WTC11 (cell line): ENCODE data around the gene OTULIN. TPM values are rescaled to one million over a fixed set of nuclear protein-coding genes. Genes with fewer than 3 reads are reported as not detected.

ENCODE experiments used
- ATAC-seq: fragments of 200-7000 bp; cut with Tn5 transposase; 2 replicates; pipeline ENCODE4 v1.10.0; 2021; ENCODE audit warnings: mild to moderate bottlenecking, moderate library complexity
- Bru-seq: library from RNA; stranded (reverse); fragments of 400-500 nt; gene quantifications from one replicate; lab custom pipeline; 2021; lab: Mats Ljungman, UMichigan
- CTCF ChIA-PET: fragments of 300-600 bp; sonication (Branson Sonifier 250); formaldehyde crosslinking; loops from one replicate; lab custom pipeline; 2021; ENCODE audit warnings: antibody characterized with exemption; lab: Charles Lee
- POLR2A ChIA-PET: fragments of 350-600 bp; sonication (Branson Sonifier 250); formaldehyde crosslinking; loops from one replicate; lab custom pipeline; 2021; ENCODE audit warnings: antibody characterized with exemption; lab: Charles Lee
- DNase-seq: peaks from one replicate; pipeline ENCODE4 v3.0.0; 2021; ENCODE audit warnings: low spot score
- H3K27ac Mint-ChIP-seq: 2 replicates; pipeline ENCODE4 v1.8.0; 2021; ENCODE audit warnings: mixed read lengths
- H3K27me3 Mint-ChIP-seq: 2 replicates; pipeline ENCODE4 v1.8.0; 2021; ENCODE audit warnings: low read depth, mild to moderate bottlenecking, moderate library complexity, mixed read lengths
- H3K36me3 Mint-ChIP-seq: 2 replicates; pipeline ENCODE4 v1.8.0; 2021; ENCODE audit warnings: mixed read lengths
- H3K4me1 Mint-ChIP-seq: 2 replicates; pipeline ENCODE4 v1.8.0; 2022; ENCODE audit warnings: mixed read lengths
- H3K4me3 Mint-ChIP-seq: 2 replicates; pipeline ENCODE4 v1.8.0; 2021; ENCODE audit warnings: mild to moderate bottlenecking, moderate library complexity, mixed read lengths
- H3K9me3 Mint-ChIP-seq: 2 replicates; pipeline ENCODE4 v1.8.0; 2021; ENCODE audit warnings: mixed read lengths
- CREB1 ChIP-seq: sonication (generic); formaldehyde crosslinking; IDR thresholded peaks from 2 replicates; pipeline ENCODE4 v1.8.0; 2023; ENCODE audit warnings: mild to moderate bottlenecking, missing genetic modification reagents
- CREM ChIP-seq: sonication (generic); formaldehyde crosslinking; IDR thresholded peaks from 2 replicates; pipeline ENCODE4 v1.8.1; 2022; ENCODE audit warnings: mild to moderate bottlenecking, missing genetic modification reagents, moderate library complexity
- EMX1 ChIP-seq: fragments of 250-450 bp; sonication (Bioruptor Pico); IDR thresholded peaks from 2 replicates; pipeline ENCODE4 v1.8.0; 2021; ENCODE audit warnings: mild to moderate bottlenecking
- ETV6 ChIP-seq: sonication (generic); formaldehyde crosslinking; IDR thresholded peaks from 2 replicates; pipeline ENCODE4 v1.8.1; 2022; ENCODE audit warnings: mild to moderate bottlenecking, missing genetic modification reagents
- FOXK1 ChIP-seq: sonication (generic); formaldehyde crosslinking; IDR thresholded peaks from 2 replicates; pipeline ENCODE4 v1.8.0; 2022; ENCODE audit warnings: mild to moderate bottlenecking, moderate library complexity, missing genetic modification reagents
- FOXP1 ChIP-seq: sonication (generic); formaldehyde crosslinking; IDR thresholded peaks from 2 replicates; pipeline ENCODE4 v1.8.0; 2022; ENCODE audit warnings: missing genetic modification reagents, mild to moderate bottlenecking, moderate library complexity, borderline replicate concordance
- HMGA2 ChIP-seq: fragments of 250-450 bp; sonication (Bioruptor Pico); IDR thresholded peaks from 2 replicates; pipeline ENCODE4 v1.4.0; 2021; ENCODE audit warnings: mild to moderate bottlenecking, moderate library complexity
- KAT7 ChIP-seq: sonication (generic); formaldehyde crosslinking; IDR thresholded peaks from 2 replicates; pipeline ENCODE4 v1.8.1; 2023; ENCODE audit warnings: missing genetic modification reagents, mild to moderate bottlenecking, borderline replicate concordance
- NFE2L1 ChIP-seq: sonication (generic); formaldehyde crosslinking; IDR thresholded peaks from 2 replicates; pipeline ENCODE4 v1.8.1; 2023; ENCODE audit warnings: missing genetic modification reagents
- NR1H2 ChIP-seq: sonication (generic); formaldehyde crosslinking; IDR thresholded peaks from 2 replicates; pipeline ENCODE4 v1.9.0; 2021; ENCODE audit warnings: mild to moderate bottlenecking, moderate library complexity, missing genetic modification reagents
- NR2C2 ChIP-seq: sonication (generic); formaldehyde crosslinking; IDR thresholded peaks from 2 replicates; pipeline ENCODE4 v1.8.0; 2022; ENCODE audit warnings: mild to moderate bottlenecking, missing genetic modification reagents
- NR3C1 ChIP-seq: sonication (generic); formaldehyde crosslinking; conservative IDR thresholded peaks from 2 replicates; pipeline ENCODE4 v1.8.1; 2023; ENCODE audit warnings: low read depth, mild to moderate bottlenecking, missing genetic modification reagents
- SMAD3 ChIP-seq: sonication (generic); formaldehyde crosslinking; IDR thresholded peaks from 2 replicates; pipeline ENCODE4 v1.8.0; 2022; ENCODE audit warnings: missing genetic modification reagents, mild to moderate bottlenecking, borderline replicate concordance
- SMAD4 ChIP-seq: sonication (generic); formaldehyde crosslinking; IDR thresholded peaks from 2 replicates; pipeline ENCODE4 v1.8.0; 2022; ENCODE audit warnings: mild to moderate bottlenecking, missing genetic modification reagents
- SOX15 ChIP-seq: fragments of 250-450 bp; sonication (Bioruptor Pico); IDR thresholded peaks from 2 replicates; pipeline ENCODE4 v1.9.0; 2021; ENCODE audit warnings: mild to moderate bottlenecking
- SP1 ChIP-seq: sonication (generic); formaldehyde crosslinking; conservative IDR thresholded peaks from 2 replicates; pipeline ENCODE4 v1.8.1; 2022; ENCODE audit warnings: missing genetic modification reagents
- TEAD1 ChIP-seq: sonication (generic); formaldehyde crosslinking; IDR thresholded peaks from 2 replicates; pipeline ENCODE4 v1.8.0; 2022; ENCODE audit warnings: mild to moderate bottlenecking, missing genetic modification reagents
- TP53 ChIP-seq: sonication (generic); formaldehyde crosslinking; IDR thresholded peaks from 2 replicates; pipeline ENCODE4 v1.8.1; 2023; ENCODE audit warnings: mild to moderate bottlenecking, missing genetic modification reagents
- ZNF121 ChIP-seq: sonication (generic); formaldehyde crosslinking; IDR thresholded peaks from 2 replicates; pipeline ENCODE4 v1.8.0; 2023; ENCODE audit warnings: missing genetic modification reagents
- ZNF138 ChIP-seq: sonication (generic); formaldehyde crosslinking; conservative IDR thresholded peaks from 2 replicates; pipeline ENCODE4 v1.8.1; 2022; ENCODE audit warnings: mild to moderate bottlenecking, moderate library complexity, missing genetic modification reagents
- ZNF423 ChIP-seq: fragments of 250-450 bp; sonication (Bioruptor Pico); IDR thresholded peaks from 2 replicates; pipeline ENCODE4 v2.1.2; 2022; ENCODE audit warnings: mild to moderate bottlenecking, moderate library complexity
- long read RNA-seq, 3 experiments: library from RNA in 1 of 3; library from capped mRNA in 1 of 3; library from polyadenylated mRNA in 1 of 3; unstranded in 2 of 3; stranded (forward) in 1 of 3; transcript quantifications; one replicate each; pipeline ENCODE4 v2.0.0, GENCODE V29; 2021
- total RNA-seq: library from RNA; stranded (reverse); gene quantifications from 3 replicates; pipeline ENCODE4 v1.2.3, GENCODE V29; 2021
- TF ChIP-seq, protein P1 (sequence below): fragments of 250-450 bp; sonication (Bioruptor Pico); IDR thresholded peaks from 2 replicates; pipeline ENCODE4 v1.9.0; 2021; ENCODE audit warnings: mild to moderate bottlenecking
- TF ChIP-seq, protein P2 (sequence below): sonication (generic); formaldehyde crosslinking; IDR thresholded peaks from 2 replicates; pipeline ENCODE4 v1.8.1; 2022; ENCODE audit warnings: low read depth, missing genetic modification reagents, borderline replicate concordance
- TF ChIP-seq, protein P3 (sequence below): sonication (generic); formaldehyde crosslinking; IDR thresholded peaks from 2 replicates; pipeline ENCODE4 v1.8.0; 2023; ENCODE audit warnings: mild to moderate bottlenecking, missing genetic modification reagents
- TF ChIP-seq, protein P4 (sequence below): fragments of 200-600 bp; IDR thresholded peaks from 2 replicates; pipeline ENCODE4 v1.8.0; 2022; ENCODE audit warnings: antibody characterized with exemption
- TF ChIP-seq, protein P5 (sequence below): sonication (generic); formaldehyde crosslinking; IDR thresholded peaks from 2 replicates; pipeline ENCODE4 v1.8.0; 2022; ENCODE audit warnings: mild to moderate bottlenecking, missing genetic modification reagents
- TF ChIP-seq, protein P6 (sequence below): sonication (generic); formaldehyde crosslinking; IDR thresholded peaks from 2 replicates; pipeline ENCODE4 v1.8.1; 2023; ENCODE audit warnings: mild to moderate bottlenecking, moderate library complexity, missing genetic modification reagents

Gene OTULIN
- total RNA-seq = 23.0 to 25.0 TPM (median 24.1 TPM) in 3 replicates
- Bru-seq, nascent RNA = percentile 82 among the genes with signal in this experiment
- long read RNA-seq, experiment 1, full-length matches to known transcripts = 45 of 75 reads
- long read RNA-seq, experiment 1, partial matches to known transcripts = 3 of 75 reads
- long read RNA-seq, experiment 1, other reads (novel, unspliced or antisense) = 27 of 75 reads
- long read RNA-seq, experiment 2, full-length matches to known transcripts = 1 of 13 reads
- long read RNA-seq, experiment 2, partial matches to known transcripts = 0 of 13 reads
- long read RNA-seq, experiment 2, other reads (novel, unspliced or antisense) = 12 of 13 reads
- long read RNA-seq, experiment 3, partial matches to known transcripts = 0 of 2 reads
- long read RNA-seq, experiment 3, other reads (novel, unspliced or antisense) = 2 of 2 reads

DNA sequence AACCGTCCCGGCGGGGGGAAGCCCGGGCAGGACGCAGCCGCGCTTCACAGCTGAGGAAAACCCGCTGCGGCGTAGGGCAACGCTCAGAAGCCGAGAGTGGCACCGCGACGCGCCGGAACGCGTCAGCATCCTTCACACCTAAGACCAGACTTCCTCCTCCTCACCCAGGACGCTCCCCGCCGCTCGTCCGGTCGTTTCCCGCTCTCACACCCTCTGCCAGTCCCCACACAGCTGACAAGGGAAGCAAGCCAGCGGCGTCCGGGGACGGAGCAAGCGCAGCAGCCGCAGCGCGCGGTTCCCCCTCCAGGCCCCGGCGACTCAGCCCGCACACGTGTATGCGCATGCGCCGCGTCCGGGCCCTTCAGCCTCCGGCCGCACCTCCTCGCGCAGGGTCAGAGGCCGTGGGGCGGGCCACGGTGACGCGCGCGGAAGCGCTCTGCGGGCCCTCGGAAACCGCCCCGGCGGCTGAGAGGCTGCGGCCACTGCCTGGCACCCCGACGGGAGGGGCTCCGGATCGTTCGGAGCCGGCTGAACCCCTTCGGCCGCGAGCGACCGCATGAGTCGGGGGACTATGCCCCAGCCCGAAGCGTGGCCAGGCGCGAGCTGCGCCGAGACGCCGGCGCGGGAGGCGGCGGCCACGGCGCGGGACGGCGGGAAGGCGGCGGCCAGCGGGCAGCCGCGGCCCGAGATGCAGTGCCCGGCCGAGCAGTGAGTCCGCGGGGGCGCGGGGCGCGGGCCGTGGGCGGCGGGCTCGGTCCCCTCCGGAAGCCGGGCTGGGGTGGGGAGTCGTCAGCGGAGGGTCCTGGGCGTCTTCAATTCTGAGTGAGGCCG is at the start of gene OTULIN:
Gene OTULIN (plus strand): TSS at position 449 of the 831 bp plus-strand sequence. CDS start 108 bp downstream, at position 557.
- Mint-ChIP-seq H3K9me3 (0 out of 2 replicates have a peak, but pooled peaks cover 3% of the 10 kb centered on the region), H3K27me3 (peaks cover 42% of the 10 kb centered on the region), H3K27ac (peak within 1 kb of the TSS; percentile 75; the same call in 1 of the 2 replicates), H3K4me3 (peak within 1 kb of the TSS; percentile 86), H3K4me1 (peaks cover 25% of the 10 kb centered on the region), H3K36me3 (no peaks in the 10 kb centered on the region)
- ATAC-seq (peak; percentile 85), DNase-seq (peak; percentile 77)
- CTCF ChIA-PET = interaction anchor here (1.0 to 1.2 kb wide), 2 partner anchors 21 to 395 kb away, joined by 3 read pairs; no protein-coding TSS in a partner anchor
- POLR2A ChIA-PET = interaction anchor here (0.9 kb wide), 1 partner anchor 307 kb away, joined by 5 read pairs; no protein-coding TSS in a partner anchor
- TF ChIP-seq FOXP1 (CRISPR knock-in tag) (peak; percentile 97), EMX1 (0 out of 2 replicates have a peak, but pooled peaks have one; percentile 32), ZNF423 (CRISPR knock-in tag) (no peak), FOXK1 (peak; percentile 88; the same call in 1 of the 2 replicates), SP1 (CRISPR knock-in tag) (peak; percentile 78; the same call in 1 of the 2 replicates), TP53 (CRISPR knock-in tag) (peak; percentile 84), ZNF121 (no peak), NFE2L1 (CRISPR knock-in tag) (peak; percentile 91; the same call in 1 of the 2 replicates), KAT7 (CRISPR knock-in tag) (peak; percentile 30), SMAD3 (peak; percentile 97), SOX15 (CRISPR knock-in tag) (no peak), NR1H2 (CRISPR knock-in tag) (peak; percentile 80; the same call in 1 of the 2 replicates), CREM (CRISPR knock-in tag) (peak; percentile 89; the same call in 1 of the 2 replicates), ZNF138 (CRISPR knock-in tag) (0 out of 2 replicates have a peak, but pooled peaks have one; percentile 21), HMGA2 (CRISPR knock-in tag) (no peak), CREB1 (CRISPR knock-in tag) (peak; percentile 95), NR3C1 (0 out of 2 replicates have a peak, but pooled peaks have one; percentile 23), TEAD1 (peak; percentile 96; the same call in 1 of the 2 replicates), SMAD4 (CRISPR knock-in tag) (no peak), ETV6 (CRISPR knock-in tag) (peak; percentile 95), NR2C2 (CRISPR knock-in tag) (peak; percentile 71; the same call in 1 of the 2 replicates)
- TF ChIP-seq, protein P1, sequence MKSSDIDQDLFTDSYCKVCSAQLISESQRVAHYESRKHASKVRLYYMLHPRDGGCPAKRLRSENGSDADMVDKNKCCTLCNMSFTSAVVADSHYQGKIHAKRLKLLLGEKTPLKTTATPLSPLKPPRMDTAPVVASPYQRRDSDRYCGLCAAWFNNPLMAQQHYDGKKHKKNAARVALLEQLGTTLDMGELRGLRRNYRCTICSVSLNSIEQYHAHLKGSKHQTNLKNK = no peak
- TF ChIP-seq, protein P2, sequence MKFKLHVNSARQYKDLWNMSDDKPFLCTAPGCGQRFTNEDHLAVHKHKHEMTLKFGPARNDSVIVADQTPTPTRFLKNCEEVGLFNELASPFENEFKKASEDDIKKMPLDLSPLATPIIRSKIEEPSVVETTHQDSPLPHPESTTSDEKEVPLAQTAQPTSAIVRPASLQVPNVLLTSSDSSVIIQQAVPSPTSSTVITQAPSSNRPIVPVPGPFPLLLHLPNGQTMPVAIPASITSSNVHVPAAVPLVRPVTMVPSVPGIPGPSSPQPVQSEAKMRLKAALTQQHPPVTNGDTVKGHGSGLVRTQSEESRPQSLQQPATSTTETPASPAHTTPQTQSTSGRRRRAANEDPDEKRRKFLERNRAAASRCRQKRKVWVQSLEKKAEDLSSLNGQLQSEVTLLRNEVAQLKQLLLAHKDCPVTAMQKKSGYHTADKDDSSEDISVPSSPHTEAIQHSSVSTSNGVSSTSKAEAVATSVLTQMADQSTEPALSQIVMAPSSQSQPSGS = no peak
- TF ChIP-seq, protein P3, sequence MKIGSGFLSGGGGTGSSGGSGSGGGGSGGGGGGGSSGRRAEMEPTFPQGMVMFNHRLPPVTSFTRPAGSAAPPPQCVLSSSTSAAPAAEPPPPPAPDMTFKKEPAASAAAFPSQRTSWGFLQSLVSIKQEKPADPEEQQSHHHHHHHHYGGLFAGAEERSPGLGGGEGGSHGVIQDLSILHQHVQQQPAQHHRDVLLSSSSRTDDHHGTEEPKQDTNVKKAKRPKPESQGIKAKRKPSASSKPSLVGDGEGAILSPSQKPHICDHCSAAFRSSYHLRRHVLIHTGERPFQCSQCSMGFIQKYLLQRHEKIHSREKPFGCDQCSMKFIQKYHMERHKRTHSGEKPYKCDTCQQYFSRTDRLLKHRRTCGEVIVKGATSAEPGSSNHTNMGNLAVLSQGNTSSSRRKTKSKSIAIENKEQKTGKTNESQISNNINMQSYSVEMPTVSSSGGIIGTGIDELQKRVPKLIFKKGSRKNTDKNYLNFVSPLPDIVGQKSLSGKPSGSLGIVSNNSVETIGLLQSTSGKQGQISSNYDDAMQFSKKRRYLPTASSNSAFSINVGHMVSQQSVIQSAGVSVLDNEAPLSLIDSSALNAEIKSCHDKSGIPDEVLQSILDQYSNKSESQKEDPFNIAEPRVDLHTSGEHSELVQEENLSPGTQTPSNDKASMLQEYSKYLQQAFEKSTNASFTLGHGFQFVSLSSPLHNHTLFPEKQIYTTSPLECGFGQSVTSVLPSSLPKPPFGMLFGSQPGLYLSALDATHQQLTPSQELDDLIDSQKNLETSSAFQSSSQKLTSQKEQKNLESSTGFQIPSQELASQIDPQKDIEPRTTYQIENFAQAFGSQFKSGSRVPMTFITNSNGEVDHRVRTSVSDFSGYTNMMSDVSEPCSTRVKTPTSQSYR = peak; percentile 93
- TF ChIP-seq, protein P4, sequence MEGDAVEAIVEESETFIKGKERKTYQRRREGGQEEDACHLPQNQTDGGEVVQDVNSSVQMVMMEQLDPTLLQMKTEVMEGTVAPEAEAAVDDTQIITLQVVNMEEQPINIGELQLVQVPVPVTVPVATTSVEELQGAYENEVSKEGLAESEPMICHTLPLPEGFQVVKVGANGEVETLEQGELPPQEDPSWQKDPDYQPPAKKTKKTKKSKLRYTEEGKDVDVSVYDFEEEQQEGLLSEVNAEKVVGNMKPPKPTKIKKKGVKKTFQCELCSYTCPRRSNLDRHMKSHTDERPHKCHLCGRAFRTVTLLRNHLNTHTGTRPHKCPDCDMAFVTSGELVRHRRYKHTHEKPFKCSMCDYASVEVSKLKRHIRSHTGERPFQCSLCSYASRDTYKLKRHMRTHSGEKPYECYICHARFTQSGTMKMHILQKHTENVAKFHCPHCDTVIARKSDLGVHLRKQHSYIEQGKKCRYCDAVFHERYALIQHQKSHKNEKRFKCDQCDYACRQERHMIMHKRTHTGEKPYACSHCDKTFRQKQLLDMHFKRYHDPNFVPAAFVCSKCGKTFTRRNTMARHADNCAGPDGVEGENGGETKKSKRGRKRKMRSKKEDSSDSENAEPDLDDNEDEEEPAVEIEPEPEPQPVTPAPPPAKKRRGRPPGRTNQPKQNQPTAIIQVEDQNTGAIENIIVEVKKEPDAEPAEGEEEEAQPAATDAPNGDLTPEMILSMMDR = no peak
- TF ChIP-seq, protein P5, sequence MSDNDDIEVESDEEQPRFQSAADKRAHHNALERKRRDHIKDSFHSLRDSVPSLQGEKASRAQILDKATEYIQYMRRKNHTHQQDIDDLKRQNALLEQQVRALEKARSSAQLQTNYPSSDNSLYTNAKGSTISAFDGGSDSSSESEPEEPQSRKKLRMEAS (CRISPR knock-in tag) = peak; percentile 97
- TF ChIP-seq, protein P6, sequence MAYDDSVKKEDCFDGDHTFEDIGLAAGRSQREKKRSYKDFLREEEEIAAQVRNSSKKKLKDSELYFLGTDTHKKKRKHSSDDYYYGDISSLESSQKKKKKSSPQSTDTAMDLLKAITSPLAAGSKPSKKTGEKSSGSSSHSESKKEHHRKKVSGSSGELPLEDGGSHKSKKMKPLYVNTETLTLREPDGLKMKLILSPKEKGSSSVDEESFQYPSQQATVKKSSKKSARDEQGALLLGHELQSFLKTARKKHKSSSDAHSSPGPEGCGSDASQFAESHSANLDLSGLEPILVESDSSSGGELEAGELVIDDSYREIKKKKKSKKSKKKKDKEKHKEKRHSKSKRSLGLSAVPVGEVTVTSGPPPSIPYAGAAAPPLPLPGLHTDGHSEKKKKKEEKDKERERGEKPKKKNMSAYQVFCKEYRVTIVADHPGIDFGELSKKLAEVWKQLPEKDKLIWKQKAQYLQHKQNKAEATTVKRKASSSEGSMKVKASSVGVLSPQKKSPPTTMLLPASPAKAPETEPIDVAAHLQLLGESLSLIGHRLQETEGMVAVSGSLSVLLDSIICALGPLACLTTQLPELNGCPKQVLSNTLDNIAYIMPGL (CRISPR knock-in tag) = peak; percentile 68; the same call in 1 of the 2 replicates
